ENCODE measurements around the gene NELFA. TPM values are rescaled to one million over a fixed set of nuclear protein-coding genes. Genes with fewer than 3 reads are reported as not detected.

NELFA gene
- total and polyA plus RNA-seq, 7 experiments from 2014 or later: 29.2 to 50.1 (median 42.8) TPM

DNA sequence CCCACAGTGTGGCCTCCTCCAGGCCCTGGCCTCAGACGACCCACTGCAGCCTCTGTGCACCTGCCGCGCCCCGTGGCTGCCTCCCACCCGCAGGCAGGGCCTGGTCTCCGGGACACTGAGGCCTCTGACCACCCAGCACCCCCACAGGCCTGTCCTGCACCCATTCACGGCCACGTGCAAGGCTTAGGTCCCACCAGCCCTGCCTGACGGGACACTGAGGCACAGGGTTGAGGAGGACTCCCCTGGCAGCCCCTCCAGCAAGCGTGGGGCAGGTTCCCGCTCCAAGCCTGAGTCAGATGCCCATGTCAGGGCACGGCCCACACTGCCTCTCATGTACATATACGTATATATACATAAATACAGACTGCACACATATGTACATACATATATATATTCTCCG lies 23.5 kb downstream of the NELFA start:
- Histone ChIP-seq H3K36me3 (ENCODE audit: control insufficient read depth in 2 of 3, insufficient read depth in 3 of 3, low read length in 3 of 3) (peaks cover 0 to 99% (median 14%) of the 10 kb centered on the region in 3 experiments), H3K9me3 (ENCODE audit: control insufficient read depth in 2 of 3, low read length in 3 of 3) (no peaks in the 10 kb centered on the region), H3K27ac (ENCODE audit: low read depth, low read length) (no peak overlapping the region), H3K4me3 (ENCODE audit: low read length) (no peak overlapping the region), H3K27me3 (ENCODE audit: control insufficient read depth in 2 of 2, insufficient read depth in 2 of 2, low read length in 2 of 2) (no peaks in the 10 kb centered on the region), H3K4me1 (ENCODE audit: control insufficient read depth in 2 of 2, insufficient read depth in 2 of 2, low read length in 2 of 2) (no peaks in the 10 kb centered on the region)
- H3K27ac Mint-ChIP-seq: no peak overlapping the region
- H3K4me1 Mint-ChIP-seq: peaks cover 0 to 5% (median 0%) of the 10 kb centered on the region in 7 donors
- H3K4me3 Mint-ChIP-seq: no peak overlapping the region
- POLR2A ChIA-PET: no interaction called here
- intact Hi-C loops (cut with micrococcal nuclease): no loop called here
- no peak for DNase-seq
- H3K9me3 Mint-ChIP-seq: peaks cover 0 to 3% (median 0%) of the 10 kb centered on the region in 11 donors
- no peaks in the 10 kb centered on the region for H3K27me3 Mint-ChIP-seq
- CTCF ChIA-PET: no interaction called here
- H3K36me3 Mint-ChIP-seq: peaks cover 0 to 18% (median 5%) of the 10 kb centered on the region in 5 donors
- no peak for ATAC-seq

- Histone ChIP-seq H3K4me1 (ENCODE audit: control insufficient read depth in 2 of 2, insufficient read depth in 2 of 2, low read length in 2 of 2) (no peaks in the 10 kb centered on the region), H3K4me3 (ENCODE audit: low read length) (no peak overlapping the region), H3K27me3 (ENCODE audit: control insufficient read depth in 2 of 2, insufficient read depth in 2 of 2, low read length in 2 of 2) (no peaks in the 10 kb centered on the region), H3K36me3 (ENCODE audit: control insufficient read depth in 2 of 3, insufficient read depth in 3 of 3, low read length in 3 of 3) (peaks cover 0 to 99% (median 16%) of the 10 kb centered on the region in 3 experiments), H3K27ac (ENCODE audit: low read depth, low read length) (no peak overlapping the region), H3K9me3 (ENCODE audit: control insufficient read depth in 2 of 3, low read length in 3 of 3) (no peaks in the 10 kb centered on the region)
- Mint-ChIP-seq H3K9me3 (peaks cover 0 to 3% (median 0%) of the 10 kb centered on the region in 11 donors), H3K27me3 (no peaks in the 10 kb centered on the region), H3K27ac (peak overlapping the region in 1 of 9 donors; percentile 18), H3K36me3 (peaks cover 0 to 15% (median 8%) of the 10 kb centered on the region in 5 donors), H3K4me3 (no peak overlapping the region), H3K4me1 (peaks cover 0 to 5% (median 0%) of the 10 kb centered on the region in 7 donors)
- CTCF ChIA-PET: no interaction called here
- POLR2A ChIA-PET: no interaction called here
- DNase-seq (no peak), ATAC-seq (no peak)
- intact Hi-C loops (cut with micrococcal nuclease): no loop called here
Measured at GRCh38 chr4:1984406-1985191, 24.2 kb downstream of the NELFA start.

- intact Hi-C loops (cut with micrococcal nuclease): no loop called here
- H3K27me3 Mint-ChIP-seq: no peaks in the 10 kb centered on the region
- ATAC-seq: no peak
- no peak overlapping the region for H3K4me3 ChIP-seq (ENCODE audit: low read length)
- no peak overlapping the region for H3K27ac ChIP-seq (ENCODE audit: low read depth, low read length)
- H3K4me1 ChIP-seq (ENCODE audit: control insufficient read depth in 2 of 2, insufficient read depth in 2 of 2, low read length in 2 of 2): no peaks in the 10 kb centered on the region
- H3K36me3 Mint-ChIP-seq: peaks cover 0 to 22% (median 15%) of the 10 kb centered on the region in 5 donors
- peaks cover 0 to 98% (median 16%) of the 10 kb centered on the region in 3 experiments for H3K36me3 ChIP-seq (ENCODE audit: control insufficient read depth in 2 of 3, insufficient read depth in 3 of 3, low read length in 3 of 3)
- H3K4me3 Mint-ChIP-seq: no peak overlapping the region
- no peak for DNase-seq
- peaks cover 0 to 5% (median 0%) of the 10 kb centered on the region in 7 donors for H3K4me1 Mint-ChIP-seq
- ChIA-PET CTCF (no interaction called here), POLR2A (no interaction called here)
- no peaks in the 10 kb centered on the region for H3K9me3 ChIP-seq (ENCODE audit: control insufficient read depth in 2 of 3, low read length in 3 of 3)
- H3K27ac Mint-ChIP-seq: no peak overlapping the region
- H3K27me3 ChIP-seq (ENCODE audit: control insufficient read depth in 2 of 2, insufficient read depth in 2 of 2, low read length in 2 of 2): no peaks in the 10 kb centered on the region
- peaks cover 0 to 3% (median 0%) of the 10 kb centered on the region in 11 donors for H3K9me3 Mint-ChIP-seq
Measured at GRCh38 chr4:1983846-1984405, 24.8 kb downstream of the NELFA start.

DNA sequence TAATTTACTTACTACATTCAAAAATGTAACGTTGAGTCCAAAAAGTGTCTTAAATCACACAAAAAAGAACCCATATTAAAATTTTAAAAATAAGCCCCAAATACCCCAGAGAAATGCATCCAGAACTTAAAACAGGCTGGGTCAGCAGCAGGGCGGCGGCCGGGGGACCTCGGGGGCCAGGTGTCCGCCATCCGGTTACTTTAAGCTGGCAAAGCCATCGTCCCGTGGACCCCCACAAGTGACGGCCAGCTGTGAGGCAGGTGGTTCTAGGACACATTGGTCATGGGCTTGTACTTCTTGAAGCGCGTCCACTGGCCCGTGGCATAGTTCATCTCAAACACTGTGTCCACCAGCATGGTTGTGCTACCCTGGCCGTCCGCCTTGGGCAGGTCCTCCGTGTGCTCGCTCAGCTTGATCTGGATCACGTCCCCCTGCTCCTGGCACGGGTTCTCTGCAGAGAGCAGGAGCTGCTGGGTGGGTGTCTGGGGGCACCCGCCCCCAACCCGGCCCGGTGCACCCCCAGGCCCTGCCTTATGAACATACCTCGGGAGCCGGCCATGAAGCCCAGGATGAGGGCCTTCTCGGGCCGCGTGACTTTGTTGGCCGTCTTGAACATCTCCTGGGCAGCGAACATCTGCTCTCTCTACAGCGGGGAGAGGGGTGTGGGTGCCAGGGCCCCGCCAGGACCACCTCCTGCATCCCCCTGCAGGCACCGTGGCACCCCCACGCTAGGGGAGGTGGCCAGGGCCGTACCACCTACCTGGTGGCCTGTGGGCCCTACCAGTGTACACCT lies 25.5 kb downstream of the NELFA start:
- Histone ChIP-seq H3K4me1 (ENCODE audit: control insufficient read depth in 2 of 2, insufficient read depth in 2 of 2, low read length in 2 of 2) (no peaks in the 10 kb centered on the region), H3K9me3 (ENCODE audit: control insufficient read depth in 2 of 3, low read length in 3 of 3) (no peaks in the 10 kb centered on the region), H3K27ac (ENCODE audit: low read depth, low read length) (no peak overlapping the region), H3K36me3 (ENCODE audit: control insufficient read depth in 2 of 3, insufficient read depth in 3 of 3, low read length in 3 of 3) (peaks cover 0 to 98% (median 16%) of the 10 kb centered on the region in 3 experiments), H3K4me3 (ENCODE audit: low read length) (no peak overlapping the region), H3K27me3 (ENCODE audit: control insufficient read depth in 2 of 2, insufficient read depth in 2 of 2, low read length in 2 of 2) (no peaks in the 10 kb centered on the region)
- no peak for DNase-seq
- peaks cover 0 to 5% (median 0%) of the 10 kb centered on the region in 7 donors for H3K4me1 Mint-ChIP-seq
- no peak overlapping the region for H3K27ac Mint-ChIP-seq
- H3K4me3 Mint-ChIP-seq: no peak overlapping the region
- intact Hi-C loops (cut with micrococcal nuclease): no loop called here
- H3K9me3 Mint-ChIP-seq: peaks cover 0 to 3% (median 0%) of the 10 kb centered on the region in 11 donors
- peaks cover 0 to 26% (median 15%) of the 10 kb centered on the region in 5 donors for H3K36me3 Mint-ChIP-seq
- ChIA-PET POLR2A (no interaction called here), CTCF (interaction anchor here (0.5 to 0.6 kb wide), 2 partner anchors 29 to 1067 kb away, joined by 4 read pairs; no protein-coding TSS in a partner anchor)
- H3K27me3 Mint-ChIP-seq: no peaks in the 10 kb centered on the region
- no peak for ATAC-seq

DNA sequence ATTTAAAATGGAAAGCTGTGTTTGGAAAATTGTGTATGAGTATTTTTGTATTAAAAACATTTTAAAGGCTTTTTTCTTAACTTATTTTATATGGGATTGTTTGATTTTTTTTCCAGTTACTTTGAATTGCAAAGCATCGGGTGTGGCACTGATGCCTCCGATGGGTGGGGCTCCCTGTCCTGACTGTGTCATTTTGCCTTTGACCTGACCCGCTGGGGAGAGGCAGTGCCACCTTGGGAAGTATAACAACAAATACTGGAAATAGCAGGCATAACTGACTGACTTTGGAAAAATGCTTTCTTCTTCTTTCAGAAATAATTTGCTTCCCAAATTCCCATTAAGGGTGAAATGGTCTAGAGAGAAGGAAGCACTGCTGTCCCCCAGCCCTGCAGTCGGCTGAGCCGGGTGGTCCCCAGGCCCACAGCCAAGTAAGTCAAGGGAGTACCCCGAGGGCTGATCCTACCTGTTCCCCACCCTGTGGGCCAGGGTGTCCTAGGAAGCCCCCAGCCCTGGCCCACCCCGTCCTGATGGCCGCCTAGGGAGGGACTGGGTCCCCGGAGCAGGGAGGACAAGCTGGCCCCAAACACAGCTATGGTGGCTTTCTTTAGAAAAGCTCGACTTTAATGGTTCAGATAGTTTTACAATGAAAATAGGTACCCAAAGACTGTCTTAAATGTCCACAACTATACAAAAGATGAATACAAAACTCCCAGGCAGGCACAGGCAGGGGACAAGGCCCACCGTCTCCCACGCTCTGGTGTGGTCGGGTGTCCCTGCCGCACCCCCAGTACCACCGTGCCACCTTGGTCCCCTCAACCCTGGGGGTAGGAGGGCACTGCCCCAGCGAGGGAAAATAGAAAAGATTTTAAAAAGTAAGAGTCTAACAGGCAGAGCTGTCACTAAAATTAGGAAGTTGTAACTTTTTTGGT lies 26.4 kb downstream of the NELFA start:
- Histone ChIP-seq H3K36me3 (ENCODE audit: control insufficient read depth in 2 of 3, insufficient read depth in 3 of 3, low read length in 3 of 3) (peaks cover 0 to 95% (median 16%) of the 10 kb centered on the region in 3 experiments), H3K4me3 (ENCODE audit: low read length) (no peak overlapping the region), H3K27ac (ENCODE audit: low read depth, low read length) (no peak overlapping the region), H3K9me3 (ENCODE audit: control insufficient read depth in 2 of 3, low read length in 3 of 3) (no peaks in the 10 kb centered on the region), H3K27me3 (ENCODE audit: control insufficient read depth in 2 of 2, insufficient read depth in 2 of 2, low read length in 2 of 2) (no peaks in the 10 kb centered on the region), H3K4me1 (ENCODE audit: control insufficient read depth in 2 of 2, insufficient read depth in 2 of 2, low read length in 2 of 2) (no peaks in the 10 kb centered on the region)
- no peaks in the 10 kb centered on the region for H3K27me3 Mint-ChIP-seq
- no peak for ATAC-seq
- intact Hi-C loops (cut with micrococcal nuclease): no loop called here
- H3K27ac Mint-ChIP-seq: peak overlapping the region in 1 of 9 donors; percentile 30
- H3K36me3 Mint-ChIP-seq: peaks cover 0 to 26% (median 15%) of the 10 kb centered on the region in 5 donors
- POLR2A ChIA-PET: interaction anchor here (0.6 kb wide), 1 partner anchor 255 kb away, joined by 3 read pairs; no protein-coding TSS in a partner anchor
- H3K4me3 Mint-ChIP-seq: no peak overlapping the region
- peaks cover 0 to 3% (median 0%) of the 10 kb centered on the region in 11 donors for H3K9me3 Mint-ChIP-seq
- no peak for DNase-seq
- CTCF ChIA-PET: interaction anchor here (0.5 to 0.6 kb wide), 2 partner anchors 29 to 1068 kb away, joined by 4 read pairs; no protein-coding TSS in a partner anchor
- peaks cover 0 to 5% (median 0%) of the 10 kb centered on the region in 7 donors for H3K4me1 Mint-ChIP-seq

All from naive thymus-derived CD4-positive, alpha-beta T cell (primary cell).